Femur (tissue), 1 donor: ENCODE results near the gene RFK.

Experiments used
- DNase-seq: peaks from one replicate; pipeline ENCODE4 v3.0.0-alpha.2; 2017

RFK gene

GRCh38 chr9:76405868-76406267 lies 11.6 kb upstream of the RFK start:
- DNase-seq: peak; percentile 22

- DNase-seq: no peak
Observed at GRCh38 chr9:76405340-76405739, 11.1 kb upstream of the RFK start.

- DNase-seq: no peak
Observed at GRCh38 chr9:76404401-76404800, 10.2 kb upstream of the RFK start.

GRCh38 chr9:76403352-76403751 lies 9.1 kb upstream of the RFK start:
- DNase-seq: no peak

GRCh38 chr9:76401580-76402354 lies 7.5 kb upstream of the RFK start:
- DNase-seq: no peak

GRCh38 chr9:76401176-76401575 lies 7.0 kb upstream of the RFK start:
- DNase-seq: no peak

- DNase-seq: no peak
Observed at GRCh38 chr9:76400534-76401096, 6.4 kb upstream of the RFK start.

GRCh38 chr9:76399856-76400255 lies 5.6 kb upstream of the RFK start:
- no peak for DNase-seq

- no peak for DNase-seq
Observed at GRCh38 chr9:76396597-76396996, 2.4 kb upstream of the RFK start.

GRCh38 chr9:76396144-76396543 lies 1.9 kb upstream of the RFK start:
- no peak for DNase-seq

GRCh38 chr9:76395381-76395780 lies 1.2 kb upstream of the RFK start:
- DNase-seq: no peak

- DNase-seq: peak; percentile 74
Observed at GRCh38 chr9:76394960-76395252, 680 bp upstream of the RFK start.

GRCh38 chr9:76390656-76391055 lies 3.6 kb downstream of the RFK start:
- DNase-seq: no peak

GRCh38 chr9:76379494-76379893 lies 14.7 kb downstream of the RFK start:
- DNase-seq: no peak

GRCh38 chr9:76378367-76379073 lies 15.7 kb downstream of the RFK start:
- no peak for DNase-seq

GRCh38 chr9:76377791-76378190 lies 16.4 kb downstream of the RFK start:
- no peak for DNase-seq

- DNase-seq: peak; percentile 47
Observed at GRCh38 chr9:76374783-76375559, 19.3 kb downstream of the RFK start.

GRCh38 chr9:76373784-76374474 lies 20.3 kb downstream of the RFK start:
- DNase-seq: no peak

GRCh38 chr9:76373173-76373783 lies 20.9 kb downstream of the RFK start:
- peak; percentile 22 for DNase-seq

- no peak for DNase-seq
Observed at GRCh38 chr9:76372336-76372735, 21.9 kb downstream of the RFK start.

- no peak for DNase-seq
Observed at GRCh38 chr9:76371901-76372300, 22.3 kb downstream of the RFK start.

GRCh38 chr9:76370396-76371023 lies 23.7 kb downstream of the RFK start:
- no peak for DNase-seq
